ENCODE results near the gene SLAMF6.

- no peak for TF ChIP-seq EZH2phosphoT487 (IDR thresholded peaks at IDR 0.05; ENCODE audit: low read length)
- TF ChIP-seq CTCF (IDR thresholded peaks at IDR 0.05; ENCODE audit: low read length), result no peak
- no peak for TF ChIP-seq EZH2 (optimal IDR thresholded peaks at IDR 0.05; ENCODE audit: low read depth, low read length)
These were observed 64.0 kb downstream of the SLAMF6 start for GRCh38 chr1:160459056-160459455.
